Astrocyte (in vitro differentiated cells and primary cell): ENCODE data around the gene RPS6KA3. TPM values are rescaled to one million over a fixed set of nuclear protein-coding genes. Genes with fewer than 3 reads are reported as not detected.
"Not testable (repeated sequence)": the region's sequence is repeated elsewhere in the genome, so short reads cannot be mapped to it uniquely, and the experiment has no call there.

Experiments used
- DNase-seq: peaks from one replicate; pipeline ENCODE4 v3.0.0-alpha.2; 2010; ENCODE audit warnings: low read depth
- FAIRE-seq: peaks from 2 replicates; lab custom pipeline; 2011; peaks lifted over from hg19 to GRCh38; lab: Jason Lieb, UNC
- H2AFZ ChIP-seq: 2 replicates; pipeline ENCODE4 v1.6.0; 2012; ENCODE audit warnings: low read depth, low read length, inconsistent platforms
- H3K27ac ChIP-seq: 2 replicates; pipeline ENCODE4 v1.5.1; 2011; ENCODE audit warnings: low read depth, low read length, inconsistent platforms
- H3K27me3 ChIP-seq: 2 replicates; pipeline ENCODE4 v1.6.0; 2011; ENCODE audit warnings: low read length, inconsistent platforms; ENCODE audit not compliant: insufficient read depth
- H3K36me3 ChIP-seq: 2 replicates; pipeline ENCODE4 v1.5.1; 2011; ENCODE audit warnings: low read length, inconsistent platforms; ENCODE audit not compliant: insufficient read depth
- H3K4me1 ChIP-seq: 2 replicates; pipeline ENCODE4 v1.5.1; 2011; ENCODE audit warnings: low read length, inconsistent platforms; ENCODE audit not compliant: insufficient read depth
- H3K4me2 ChIP-seq: 2 replicates; pipeline ENCODE4 v1.6.0; 2012; ENCODE audit warnings: low read length, inconsistent platforms
- H3K4me3 ChIP-seq: 2 replicates; pipeline ENCODE4 v1.5.1; 2011; ENCODE audit warnings: low read depth, mild to moderate bottlenecking, low read length, inconsistent platforms; ENCODE audit not compliant: insufficient read depth
- H3K79me2 ChIP-seq: 2 replicates; pipeline ENCODE4 v1.6.0; 2012; ENCODE audit warnings: mild to moderate bottlenecking, low read length, inconsistent platforms; ENCODE audit not compliant: insufficient read depth
- H3K9ac ChIP-seq: 2 replicates; pipeline ENCODE4 v1.6.0; 2012; ENCODE audit warnings: mild to moderate bottlenecking, low read length, inconsistent platforms
- H3K9me3 ChIP-seq: 2 replicates; pipeline ENCODE4 v1.5.1; 2012; ENCODE audit warnings: low read depth, mild to moderate bottlenecking, low read length, inconsistent platforms; ENCODE audit not compliant: insufficient read depth
- H4K20me1 ChIP-seq: 2 replicates; pipeline ENCODE4 v1.6.0; 2012; ENCODE audit warnings: low read length, inconsistent platforms; ENCODE audit not compliant: insufficient read depth
- H3K27ac Mint-ChIP-seq: one replicate; pipeline ENCODE4 v1.8.0; 2021; ENCODE audit warnings: mild to moderate bottlenecking, mixed read lengths; ENCODE audit not compliant: unreplicated experiment
- H3K27me3 Mint-ChIP-seq: one replicate; pipeline ENCODE4 v1.8.0; 2021; ENCODE audit warnings: low read depth, mixed read lengths; ENCODE audit not compliant: unreplicated experiment
- H3K36me3 Mint-ChIP-seq: one replicate; pipeline ENCODE4 v1.8.0; 2021; ENCODE audit warnings: low read depth, mixed read lengths; ENCODE audit not compliant: unreplicated experiment
- H3K4me1 Mint-ChIP-seq: one replicate; pipeline ENCODE4 v1.8.0; 2021; ENCODE audit warnings: low read depth, mixed read lengths; ENCODE audit not compliant: unreplicated experiment
- H3K4me3 Mint-ChIP-seq: one replicate; pipeline ENCODE4 v1.8.0; 2021; ENCODE audit warnings: mild to moderate bottlenecking, moderate library complexity, mixed read lengths; ENCODE audit not compliant: unreplicated experiment
- H3K9me3 Mint-ChIP-seq: one replicate; pipeline ENCODE4 v1.8.0; 2021; ENCODE audit warnings: mild to moderate bottlenecking, mixed read lengths; ENCODE audit not compliant: unreplicated experiment
- CTCF ChIP-seq: IDR thresholded peaks from 2 replicates; pipeline ENCODE4 v1.5.1; 2011; ENCODE audit warnings: low read depth, mild to moderate bottlenecking, inconsistent platforms, low read length, moderate library complexity; ENCODE audit not compliant: insufficient read depth
- EZH2 ChIP-seq: IDR thresholded peaks from 2 replicates; pipeline ENCODE4 v1.6.1; 2012; ENCODE audit warnings: mild to moderate bottlenecking, low read length, inconsistent platforms; ENCODE audit not compliant: insufficient read depth
- total RNA-seq: library from RNA; stranded (reverse); gene quantifications from 2 replicates; pipeline ENCODE4 v1.2.1, GENCODE V29; 2021

The RPS6KA3 gene
- total RNA-seq, 1 donor from 2014 or later: 34.3 TPM

GRCh38 chrX:20128670-20129069 is 138.0 kb downstream of the RPS6KA3 start:
- no peaks in the 10 kb centered on the region for H3K9me3 Mint-ChIP-seq
- Histone ChIP-seq H3K79me2 (no peaks in the 10 kb centered on the region), H3K9ac (no peak overlapping the region), H3K9me3 (no peaks in the 10 kb centered on the region), H3K27ac (no peak overlapping the region), H4K20me1 (peaks cover 4% of the 10 kb centered on the region), H3K4me1 (no peaks in the 10 kb centered on the region), H3K4me3 (no peak overlapping the region), H3K36me3 (peaks cover 15% of the 10 kb centered on the region), H3K4me2 (no peak overlapping the region), H2AFZ (no peak overlapping the region), H3K27me3 (no peaks in the 10 kb centered on the region)
- H3K4me1 Mint-ChIP-seq: no peaks in the 10 kb centered on the region
- H3K27me3 Mint-ChIP-seq: no peaks in the 10 kb centered on the region
- H3K4me3 Mint-ChIP-seq: no peak overlapping the region
- TF ChIP-seq CTCF (no peak), EZH2 (no peak)
- no peak overlapping the region for H3K27ac Mint-ChIP-seq
- FAIRE-seq (no peak), DNase-seq (no peak)
- H3K36me3 Mint-ChIP-seq: peaks cover 2% of the 10 kb centered on the region

- H3K27ac ChIP-seq, H3K9me3 Mint-ChIP-seq, H3K9me3 ChIP-seq, H4K20me1 ChIP-seq, H3K4me3 ChIP-seq, H3K27me3 Mint-ChIP-seq, H3K9ac ChIP-seq, H2AFZ ChIP-seq, H3K79me2 ChIP-seq, H3K36me3 Mint-ChIP-seq, H3K27ac Mint-ChIP-seq, H3K4me3 Mint-ChIP-seq, H3K4me2 ChIP-seq, H3K4me1 Mint-ChIP-seq, DNase-seq, H3K27me3 ChIP-seq, H3K4me1 ChIP-seq: not testable (repeated sequence)
- FAIRE-seq: peak; percentile 100
- H3K36me3 ChIP-seq: peaks cover 12% of the 10 kb centered on the region
These were observed 139.3 kb downstream of the RPS6KA3 start for GRCh38 chrX:20127440-20127839.

- H3K4me2 ChIP-seq, H3K4me3 Mint-ChIP-seq, H3K27me3 ChIP-seq, H3K9ac ChIP-seq, H3K27ac ChIP-seq, H2AFZ ChIP-seq, H3K9me3 ChIP-seq, H3K36me3 Mint-ChIP-seq, H3K4me1 Mint-ChIP-seq, DNase-seq, H4K20me1 ChIP-seq, H3K9me3 Mint-ChIP-seq, H3K4me3 ChIP-seq, H3K27ac Mint-ChIP-seq, H3K79me2 ChIP-seq, H3K4me1 ChIP-seq, H3K27me3 Mint-ChIP-seq: not testable (repeated sequence)
- H3K36me3 ChIP-seq: peaks cover 10% of the 10 kb centered on the region
- FAIRE-seq: peak; percentile 100
These were observed 139.9 kb downstream of the RPS6KA3 start for GRCh38 chrX:20126833-20127232.

- Mint-ChIP-seq H3K27ac (no peak overlapping the region), H3K27me3 (no peaks in the 10 kb centered on the region), H3K4me1 (no peaks in the 10 kb centered on the region), H3K36me3 (no peaks in the 10 kb centered on the region), H3K9me3 (no peaks in the 10 kb centered on the region), H3K4me3 (no peak overlapping the region)
- Histone ChIP-seq H3K4me1 (no peaks in the 10 kb centered on the region), H2AFZ (no peak overlapping the region), H3K27ac (no peak overlapping the region), H3K4me3 (no peak overlapping the region), H3K27me3 (no peaks in the 10 kb centered on the region), H4K20me1 (no peaks in the 10 kb centered on the region), H3K79me2 (no peaks in the 10 kb centered on the region), H3K9ac (no peak overlapping the region), H3K9me3 (no peaks in the 10 kb centered on the region), H3K36me3 (peaks cover 6% of the 10 kb centered on the region), H3K4me2 (no peak overlapping the region)
- TF ChIP-seq CTCF (no peak), EZH2 (no peak)
- no peak for FAIRE-seq
- DNase-seq: no peak
These were observed 141.7 kb downstream of the RPS6KA3 start for GRCh38 chrX:20124964-20125363.
